ENCODE results near the gene CNBD2. TPM values are rescaled to one million over a fixed set of nuclear protein-coding genes. Genes with fewer than 3 reads are reported as not detected.

The CNBD2 gene
- total RNA-seq, 2 donors from 2014 or later = 8.0 to 23.4 TPM

GRCh38 chr20:35972462-35972861, 4.1 kb downstream of the CNBD2 start:
- Histone ChIP-seq H3K27ac (no peak overlapping the region), H3K4me3 (no peak overlapping the region), H3K9me3 (no peaks in the 10 kb centered on the region), H3K27me3 (no peaks in the 10 kb centered on the region), H3K36me3 (replicated peaks in 1 of 2; ENCODE audit: insufficient read depth in 1 of 2, low read depth in 2 of 2) (no peaks in the 10 kb centered on the region), H3K4me1 (no peaks in the 10 kb centered on the region)
- DNase-seq = no peak
- TF ChIP-seq POLR2A (IDR thresholded peaks at IDR 0.05) = no peak
- TF ChIP-seq, protein P1, sequence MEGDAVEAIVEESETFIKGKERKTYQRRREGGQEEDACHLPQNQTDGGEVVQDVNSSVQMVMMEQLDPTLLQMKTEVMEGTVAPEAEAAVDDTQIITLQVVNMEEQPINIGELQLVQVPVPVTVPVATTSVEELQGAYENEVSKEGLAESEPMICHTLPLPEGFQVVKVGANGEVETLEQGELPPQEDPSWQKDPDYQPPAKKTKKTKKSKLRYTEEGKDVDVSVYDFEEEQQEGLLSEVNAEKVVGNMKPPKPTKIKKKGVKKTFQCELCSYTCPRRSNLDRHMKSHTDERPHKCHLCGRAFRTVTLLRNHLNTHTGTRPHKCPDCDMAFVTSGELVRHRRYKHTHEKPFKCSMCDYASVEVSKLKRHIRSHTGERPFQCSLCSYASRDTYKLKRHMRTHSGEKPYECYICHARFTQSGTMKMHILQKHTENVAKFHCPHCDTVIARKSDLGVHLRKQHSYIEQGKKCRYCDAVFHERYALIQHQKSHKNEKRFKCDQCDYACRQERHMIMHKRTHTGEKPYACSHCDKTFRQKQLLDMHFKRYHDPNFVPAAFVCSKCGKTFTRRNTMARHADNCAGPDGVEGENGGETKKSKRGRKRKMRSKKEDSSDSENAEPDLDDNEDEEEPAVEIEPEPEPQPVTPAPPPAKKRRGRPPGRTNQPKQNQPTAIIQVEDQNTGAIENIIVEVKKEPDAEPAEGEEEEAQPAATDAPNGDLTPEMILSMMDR (IDR thresholded peaks at IDR 0.05) = no peak
- WGBS, 2 donors = 89 to 93% methylated on average over 4 of the region's 4 CpGs
- intact Hi-C loops (cut with DNase I) = no loop called here
- no peak for ATAC-seq

DNA sequence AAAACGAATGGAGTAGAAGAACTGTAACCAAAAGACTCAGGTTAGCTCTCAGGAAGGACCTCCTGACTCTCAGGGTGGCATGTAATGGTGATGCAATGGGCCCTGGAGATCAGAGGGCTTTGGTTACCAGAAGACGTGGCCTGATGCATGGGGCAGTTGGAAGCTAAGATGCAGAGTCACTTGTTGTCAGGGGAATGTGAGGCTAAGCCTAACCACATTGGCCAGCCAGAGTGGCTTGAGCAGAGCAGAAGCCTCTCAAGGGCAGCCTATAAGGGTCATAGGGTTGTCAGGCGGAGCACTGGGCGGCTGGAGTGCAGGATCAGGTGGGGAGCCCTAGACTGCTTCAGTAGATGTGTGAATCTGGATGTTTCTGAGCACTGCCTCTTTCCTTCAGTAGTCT, 5.9 kb downstream of the CNBD2 start:
- Histone ChIP-seq H3K4me3 (no peak overlapping the region), H3K9me3 (no peaks in the 10 kb centered on the region), H3K36me3 (replicated peaks in 1 of 2; ENCODE audit: insufficient read depth in 1 of 2, low read depth in 2 of 2) (no peaks in the 10 kb centered on the region), H3K27me3 (no peaks in the 10 kb centered on the region), H3K27ac (no peak overlapping the region), H3K4me1 (no peaks in the 10 kb centered on the region)
- TF ChIP-seq POLR2A (IDR thresholded peaks at IDR 0.05) = no peak
- TF ChIP-seq, protein P1 (IDR thresholded peaks at IDR 0.05) = no peak
- WGBS, 2 donors = 71 to 81% methylated on average over 4 of the region's 4 CpGs
- DNase-seq (no peak), ATAC-seq (no peak)
- intact Hi-C loops (cut with DNase I) = no loop called here

GRCh38 chr20:35975576-35976373, 7.4 kb downstream of the CNBD2 start:
- TF ChIP-seq POLR2A (IDR thresholded peaks at IDR 0.05) = no peak
- TF ChIP-seq, protein P1 (IDR thresholded peaks at IDR 0.05) = no peak
- DNase-seq (no peak), ATAC-seq (no peak)
- H3K36me3 ChIP-seq (replicated peaks in 1 of 2; ENCODE audit: insufficient read depth in 1 of 2, low read depth in 2 of 2) = no peaks in the 10 kb centered on the region
- no peaks in the 10 kb centered on the region for H3K4me1 ChIP-seq
- intact Hi-C loops (cut with DNase I) = no loop called here
- H3K27me3 ChIP-seq = no peaks in the 10 kb centered on the region
- no peak overlapping the region for H3K4me3 ChIP-seq
- 64 to 76% methylated on average over 9 of the region's 9 CpGs for WGBS, 2 donors
- H3K9me3 ChIP-seq = no peaks in the 10 kb centered on the region
- no peak overlapping the region for H3K27ac ChIP-seq

GRCh38 chr20:35978041-35978513, 9.7 kb downstream of the CNBD2 start:
- Histone ChIP-seq H3K27ac (no peak overlapping the region), H3K36me3 (replicated peaks in 1 of 2; ENCODE audit: insufficient read depth in 1 of 2, low read depth in 2 of 2) (no peaks in the 10 kb centered on the region), H3K4me3 (no peak overlapping the region), H3K9me3 (no peaks in the 10 kb centered on the region), H3K27me3 (no peaks in the 10 kb centered on the region), H3K4me1 (no peaks in the 10 kb centered on the region)
- intact Hi-C loops (cut with DNase I) = no loop called here
- DNase-seq (no peak), ATAC-seq (no peak)
- WGBS, 2 donors = 75 to 78% methylated on average over 9 of the region's 9 CpGs
- TF ChIP-seq POLR2A (IDR thresholded peaks at IDR 0.05) = no peak
- TF ChIP-seq, protein P1 (IDR thresholded peaks at IDR 0.05) = no peak

DNA sequence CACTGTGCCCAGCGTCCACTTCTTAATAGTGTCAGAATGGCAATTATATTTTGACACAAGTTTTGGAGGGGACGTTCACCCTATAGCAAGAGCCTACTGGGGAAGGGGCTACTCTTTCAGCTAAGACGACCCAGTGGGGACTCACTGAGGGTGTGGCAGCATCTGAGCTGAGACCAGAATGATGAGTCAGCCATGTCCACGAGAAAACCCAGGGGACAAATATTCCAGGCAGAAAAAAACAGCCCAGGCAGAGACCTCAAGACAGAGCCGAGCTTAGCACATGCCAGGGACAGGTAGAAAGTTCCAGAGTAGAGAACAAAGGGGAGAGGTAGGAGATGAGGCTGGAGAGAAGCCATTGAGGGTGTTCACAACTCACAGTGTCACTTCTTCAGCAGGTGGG, 11.2 kb downstream of the CNBD2 start:
- intact Hi-C loops (cut with DNase I) = no loop called here
- H3K4me3 ChIP-seq = no peak overlapping the region
- whole genome bisulfite sequencing, 2 donors = 57 to 58% methylated on average over 5 of the region's 5 CpGs

More for the DNA sequence above, 11.2 kb downstream of the CNBD2 start:
- Histone ChIP-seq H3K4me1 (no peaks in the 10 kb centered on the region), H3K36me3 (replicated peaks in 1 of 2; ENCODE audit: insufficient read depth in 1 of 2, low read depth in 2 of 2) (no peaks in the 10 kb centered on the region), H3K9me3 (no peaks in the 10 kb centered on the region), H3K27me3 (no peaks in the 10 kb centered on the region), H3K27ac (no peak overlapping the region)
- ATAC-seq (no peak), DNase-seq (no peak)
- no peak for TF ChIP-seq POLR2A (IDR thresholded peaks at IDR 0.05)
- TF ChIP-seq, protein P1 (IDR thresholded peaks at IDR 0.05) = no peak
